ENCODE results near the gene SOCS6.

DNA sequence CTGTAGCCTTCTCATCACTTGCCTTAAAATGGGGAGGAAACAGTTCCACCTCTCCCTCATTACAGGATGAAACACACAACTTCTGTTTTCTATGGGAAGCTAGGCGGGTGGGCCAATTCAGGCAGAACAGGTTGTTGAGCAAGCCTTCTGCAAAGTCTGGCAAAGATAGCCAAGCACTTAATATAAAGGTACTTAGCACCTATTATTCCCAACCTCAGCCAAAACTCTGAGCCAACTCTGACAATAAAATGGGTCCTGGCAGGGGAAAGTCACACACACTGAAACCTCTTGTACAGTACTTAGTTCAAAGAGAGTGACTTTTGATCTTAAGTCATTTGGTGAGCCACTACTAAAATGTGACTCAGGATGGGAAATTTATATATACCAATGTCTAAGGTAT is 15.8 kb upstream of the SOCS6 start:
- TF ChIP-seq, protein P1, sequence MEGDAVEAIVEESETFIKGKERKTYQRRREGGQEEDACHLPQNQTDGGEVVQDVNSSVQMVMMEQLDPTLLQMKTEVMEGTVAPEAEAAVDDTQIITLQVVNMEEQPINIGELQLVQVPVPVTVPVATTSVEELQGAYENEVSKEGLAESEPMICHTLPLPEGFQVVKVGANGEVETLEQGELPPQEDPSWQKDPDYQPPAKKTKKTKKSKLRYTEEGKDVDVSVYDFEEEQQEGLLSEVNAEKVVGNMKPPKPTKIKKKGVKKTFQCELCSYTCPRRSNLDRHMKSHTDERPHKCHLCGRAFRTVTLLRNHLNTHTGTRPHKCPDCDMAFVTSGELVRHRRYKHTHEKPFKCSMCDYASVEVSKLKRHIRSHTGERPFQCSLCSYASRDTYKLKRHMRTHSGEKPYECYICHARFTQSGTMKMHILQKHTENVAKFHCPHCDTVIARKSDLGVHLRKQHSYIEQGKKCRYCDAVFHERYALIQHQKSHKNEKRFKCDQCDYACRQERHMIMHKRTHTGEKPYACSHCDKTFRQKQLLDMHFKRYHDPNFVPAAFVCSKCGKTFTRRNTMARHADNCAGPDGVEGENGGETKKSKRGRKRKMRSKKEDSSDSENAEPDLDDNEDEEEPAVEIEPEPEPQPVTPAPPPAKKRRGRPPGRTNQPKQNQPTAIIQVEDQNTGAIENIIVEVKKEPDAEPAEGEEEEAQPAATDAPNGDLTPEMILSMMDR (IDR thresholded peaks at IDR 0.05) = no peak
- no peak for TF ChIP-seq POLR2AphosphoS5 (IDR thresholded peaks at IDR 0.05; ENCODE audit: insufficient read depth in 1 of 2, low read depth in 1 of 2)
- no peak for TF ChIP-seq POLR2A (IDR thresholded peaks at IDR 0.05)
